NT2/D1 (cell line): Measurements from ENCODE around the gene CTSO.

ENCODE experiments used
- YY1 ChIP-seq: IDR thresholded peaks from 2 replicates; pipeline ENCODE4 v1.6.1; 2011; ENCODE audit not compliant: insufficient read length, insufficient read depth
- ZNF274 ChIP-seq: IDR thresholded peaks from 2 replicates; pipeline ENCODE4 v1.6.1; 2011; ENCODE audit warnings: mild to moderate bottlenecking, low read depth, low read length

GRCh38 chr4:155948541-155948940, 5.1 kb downstream of the CTSO start:
- TF ChIP-seq ZNF274 (no peak), YY1 (no peak)
